Keratinocyte (primary cell): Measurements from ENCODE around the gene TMEM186.

Source experiments
- CTCF ChIP-seq, 3 experiments: IDR thresholded peaks in 1 of 3; conservative IDR thresholded peaks in 1 of 3; optimal IDR thresholded peaks in 1 of 3; 2 replicates in 2 of 3; 3 replicates in 1 of 3; pipeline versions ENCODE3 to v1.5.1; 2011; ENCODE audit warnings: low read length in 3 of 3, mild to moderate bottlenecking in 3 of 3, moderate library complexity in 2 of 3, control low read depth in 1 of 3, inconsistent platforms in 1 of 3; ENCODE audit not compliant: insufficient read depth in 2 of 3; ENCODE audit errors: extremely low read depth in 1 of 3
- EZH2 ChIP-seq: IDR thresholded peaks from one replicate; pipeline ENCODE4 v1.6.1; 2012; ENCODE audit warnings: inconsistent platforms, mild to moderate bottlenecking, low read length, moderate library complexity

GRCh38 chr16:8768283-8768682, 29.2 kb downstream of the TMEM186 start:
- no peak for TF ChIP-seq CTCF (optimal IDR thresholded peaks at IDR 0.05 in 1 of 3, IDR thresholded peaks at IDR 0.05 in 1 of 3, conservative IDR thresholded peaks at IDR 0.05 in 1 of 3; ENCODE audit: extremely low read depth in 1 of 3, insufficient read depth in 2 of 3, low read length in 3 of 3)
- no peak for TF ChIP-seq EZH2
